Measurements from ENCODE around the gene CCDC73. TPM values are rescaled to one million over a fixed set of nuclear protein-coding genes. Genes with fewer than 3 reads are reported as not detected.
"Not testable (repeated sequence)": the region's sequence is repeated elsewhere in the genome, so short reads cannot be mapped to it uniquely, and the experiment has no call there.

CCDC73 gene
- total RNA-seq, 2 experiments from 2014 or later = not detected

DNA sequence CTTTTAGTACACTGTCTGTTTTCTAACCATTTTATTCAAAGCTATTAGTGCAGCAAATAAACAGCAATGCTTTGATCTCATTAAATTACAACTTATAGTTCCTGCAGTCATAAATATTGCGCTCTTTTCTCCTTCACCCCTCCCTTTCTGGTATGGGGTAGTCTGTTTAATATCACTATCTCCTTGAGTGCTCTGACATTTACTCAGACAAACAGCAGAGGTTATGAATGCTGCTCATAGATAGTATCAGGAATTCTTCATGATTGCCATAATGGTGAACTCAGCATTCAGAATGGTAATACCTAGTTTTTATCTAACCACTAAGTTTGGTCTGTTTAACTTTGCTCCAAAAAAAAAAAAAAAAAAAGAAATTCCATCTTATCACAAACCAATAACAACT is 123.4 kb downstream of the CCDC73 start:
- intact Hi-C loops (cut with micrococcal nuclease) = no loop called here
- ChIA-PET POLR2A (no interaction called here), CTCF (no interaction called here)
- Mint-ChIP-seq H3K27me3 (peaks cover 6% of the 10 kb centered on the region), H3K9me3 (peaks cover 2% of the 10 kb centered on the region), H3K4me1 (ENCODE audit: low read depth) (no peaks in the 10 kb centered on the region), H3K4me3 (no peak overlapping the region), H3K36me3 (no peaks in the 10 kb centered on the region), H3K27ac (no peak overlapping the region)
- no peak for DNase-seq

- Mint-ChIP-seq H3K4me1 (ENCODE audit: low read depth) (peaks cover 10% of the 10 kb centered on the region), H3K27me3 (peaks cover 25% of the 10 kb centered on the region), H3K9me3 (peaks cover 5% of the 10 kb centered on the region), H3K4me3 (no peak overlapping the region), H3K27ac (no peak overlapping the region), H3K36me3 (no peaks in the 10 kb centered on the region)
- POLR2A ChIA-PET = no interaction called here
- CTCF ChIA-PET = interaction anchor here (0.8 kb wide), 1 partner anchor 149 kb away, joined by 3 read pairs; no protein-coding TSS in a partner anchor
- no peak for DNase-seq
- intact Hi-C loops (cut with micrococcal nuclease) = loop anchor here (10.0 kb wide), 1 partner anchor 1005 kb away; no protein-coding TSS in a partner anchor
Measured at GRCh38 chr11:32659672-32660071, 134.8 kb downstream of the CCDC73 start.

- intact Hi-C loops (cut with micrococcal nuclease) = loop anchor here (10.0 kb wide), 1 partner anchor 1004 kb away; no protein-coding TSS in a partner anchor
- POLR2A ChIA-PET = no interaction called here
- H3K4me1 Mint-ChIP-seq (ENCODE audit: low read depth) = peaks cover 10% of the 10 kb centered on the region
- H3K4me3 Mint-ChIP-seq = no peak overlapping the region
- no peak for DNase-seq
- H3K36me3 Mint-ChIP-seq = no peaks in the 10 kb centered on the region
- peaks cover 19% of the 10 kb centered on the region for H3K27me3 Mint-ChIP-seq
- no peak overlapping the region for H3K27ac Mint-ChIP-seq
- H3K9me3 Mint-ChIP-seq = peaks cover 5% of the 10 kb centered on the region
- CTCF ChIA-PET = no interaction called here
Measured at GRCh38 chr11:32658639-32659406, 135.6 kb downstream of the CCDC73 start.

DNA sequence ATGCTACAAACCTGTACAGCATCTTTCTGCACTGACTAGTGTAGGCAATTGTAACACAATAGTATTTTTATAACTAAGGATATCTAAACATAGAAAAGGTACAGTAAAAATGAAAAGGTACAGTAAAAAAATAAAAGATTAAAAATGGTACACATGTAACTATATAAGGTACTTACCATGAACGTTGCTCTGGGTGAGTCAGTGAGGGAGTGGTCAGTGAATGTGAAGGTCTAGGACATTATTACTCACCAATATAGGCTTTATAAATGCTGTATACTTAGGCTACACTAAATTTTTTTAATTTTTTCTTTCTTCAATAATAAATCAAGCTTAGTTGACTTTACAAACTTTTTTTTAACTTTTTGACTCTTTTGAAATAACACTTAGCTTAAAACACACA is 150.9 kb downstream of the CCDC73 start:
- no peak overlapping the region for H3K27ac Mint-ChIP-seq
- H3K9me3 Mint-ChIP-seq = no peaks in the 10 kb centered on the region
- intact Hi-C loops (cut with micrococcal nuclease) = no loop called here
- H3K27me3 Mint-ChIP-seq = peaks cover 3% of the 10 kb centered on the region
- no peak overlapping the region for H3K4me3 Mint-ChIP-seq
- ChIA-PET POLR2A (no interaction called here), CTCF (interaction anchor here (0.6 kb wide), 1 partner anchor 84 kb away, joined by 3 read pairs; no protein-coding TSS in a partner anchor)
- no peaks in the 10 kb centered on the region for H3K4me1 Mint-ChIP-seq (ENCODE audit: low read depth)
- no peak for DNase-seq
- no peaks in the 10 kb centered on the region for H3K36me3 Mint-ChIP-seq

DNA sequence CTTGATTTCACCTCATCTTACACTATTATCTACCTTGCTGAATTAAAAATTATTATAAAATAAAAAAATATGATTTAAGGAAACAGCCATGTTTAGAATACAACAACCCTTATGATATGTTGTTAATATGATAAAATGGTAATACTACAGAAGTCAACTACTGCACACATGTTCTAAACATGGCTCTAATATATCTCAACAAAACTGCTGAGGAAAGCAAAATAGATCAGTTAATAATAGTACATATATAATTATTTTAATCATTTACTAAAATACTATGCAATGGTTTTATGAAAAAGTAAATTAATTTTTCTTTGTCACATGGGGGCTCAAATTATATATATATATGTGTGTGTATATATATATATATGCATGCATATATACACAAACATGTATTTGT is 153.1 kb downstream of the CCDC73 start:
- H3K4me1 Mint-ChIP-seq (ENCODE audit: low read depth) = no peaks in the 10 kb centered on the region
- peaks cover 7% of the 10 kb centered on the region for H3K27me3 Mint-ChIP-seq
- H3K27ac Mint-ChIP-seq = no peak overlapping the region
- ChIA-PET CTCF (interaction anchor here (1.2 kb wide), 1 partner anchor 318 kb away, joined by 4 read pairs; no protein-coding TSS in a partner anchor), POLR2A (no interaction called here)
- H3K9me3 Mint-ChIP-seq = no peaks in the 10 kb centered on the region
- intact Hi-C loops (cut with micrococcal nuclease) = no loop called here
- no peaks in the 10 kb centered on the region for H3K36me3 Mint-ChIP-seq
- H3K4me3 Mint-ChIP-seq = no peak overlapping the region
- DNase-seq = no peak

DNA sequence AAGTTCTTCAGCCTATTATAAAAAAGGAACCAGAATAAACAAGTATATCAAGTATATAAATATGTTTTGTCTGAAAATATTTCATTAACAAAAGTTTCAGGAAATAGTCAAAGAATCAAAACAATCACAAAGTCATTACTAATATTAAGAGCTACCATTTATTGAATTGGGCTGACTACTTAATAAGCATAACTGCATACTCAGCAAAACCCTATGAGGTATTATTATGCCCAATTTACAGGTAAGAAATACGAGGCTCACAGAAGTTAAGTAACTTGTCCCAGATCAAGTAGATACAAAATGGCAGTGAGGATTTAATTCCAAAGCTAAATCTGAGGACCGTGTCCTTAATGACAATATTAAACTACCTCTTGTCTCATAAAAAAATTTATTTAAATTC is 158.6 kb downstream of the CCDC73 start:
- CTCF ChIA-PET = no interaction called here

DNA sequence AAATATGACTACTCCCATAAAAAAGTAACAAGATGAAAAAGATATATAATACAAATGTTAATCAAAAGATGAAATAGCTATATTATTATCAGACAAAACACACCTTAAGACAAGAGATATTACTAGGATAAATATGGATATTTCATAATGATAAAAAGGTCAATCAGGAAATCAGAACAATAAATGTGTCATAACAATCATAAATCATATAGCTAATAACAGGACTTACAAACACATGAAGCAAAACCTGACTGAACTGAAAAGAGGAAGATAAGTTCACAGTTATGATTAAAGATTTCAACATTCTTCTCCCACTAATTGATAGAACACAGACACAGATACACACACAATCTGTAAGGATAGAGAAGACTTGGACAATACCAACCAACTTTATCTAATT is 163.6 kb downstream of the CCDC73 start:
- POLR2A ChIA-PET = no interaction called here
- no peaks in the 10 kb centered on the region for H3K9me3 Mint-ChIP-seq

More for the DNA sequence above, 158.6 kb downstream of the CCDC73 start:
- no peaks in the 10 kb centered on the region for H3K4me1 Mint-ChIP-seq (ENCODE audit: low read depth)
- peaks cover 13% of the 10 kb centered on the region for H3K27me3 Mint-ChIP-seq
- H3K4me3 Mint-ChIP-seq = no peak overlapping the region
- no peak for DNase-seq
- intact Hi-C loops (cut with micrococcal nuclease) = no loop called here
- H3K36me3 Mint-ChIP-seq = no peaks in the 10 kb centered on the region
- H3K27ac Mint-ChIP-seq = no peak overlapping the region
- POLR2A ChIA-PET = no interaction called here
- H3K9me3 Mint-ChIP-seq = no peaks in the 10 kb centered on the region

GRCh38 chr11:32616903-32617302 is 177.6 kb downstream of the CCDC73 start:
- intact Hi-C loops (cut with micrococcal nuclease) = loop anchor here (5.0 to 10.0 kb wide), 2 partner anchors 182 to 295 kb away; partner anchors contain the start of gene WT1
- peaks cover 4% of the 10 kb centered on the region for H3K9me3 Mint-ChIP-seq
- CTCF ChIA-PET = no interaction called here

More for the DNA sequence above, 163.6 kb downstream of the CCDC73 start:
- CTCF ChIA-PET = no interaction called here
- Mint-ChIP-seq H3K4me3 (no peak overlapping the region), H3K27ac (no peak overlapping the region), H3K36me3 (no peaks in the 10 kb centered on the region), H3K27me3 (peaks cover 19% of the 10 kb centered on the region), H3K4me1 (ENCODE audit: low read depth) (no peaks in the 10 kb centered on the region)
- intact Hi-C loops (cut with micrococcal nuclease) = no loop called here
- no peak for DNase-seq

DNA sequence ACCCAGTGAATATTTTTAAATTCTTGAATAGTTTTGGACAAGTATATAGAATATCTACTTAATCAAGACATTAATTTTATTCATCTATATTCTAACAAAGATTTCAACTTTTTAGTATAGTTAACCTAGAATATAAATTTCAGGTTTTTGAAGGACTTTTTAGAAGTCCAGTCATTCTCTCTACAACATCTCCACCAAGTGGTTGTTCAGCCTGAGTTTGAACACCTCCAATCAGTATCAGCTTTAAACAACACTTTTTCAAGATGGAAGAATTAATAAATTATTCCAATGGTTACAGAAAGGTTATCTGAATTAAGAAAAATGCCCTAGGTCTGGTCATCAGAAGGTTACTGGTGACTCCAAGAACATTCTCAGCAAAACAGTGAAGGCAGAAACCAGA is 179.0 kb downstream of the CCDC73 start:
- DNase-seq = no peak
- H3K9me3 Mint-ChIP-seq = no peaks in the 10 kb centered on the region
- no peak overlapping the region for H3K4me3 Mint-ChIP-seq
- intact Hi-C loops (cut with micrococcal nuclease) = loop anchor here (5.0 to 10.0 kb wide), 2 partner anchors 181 to 293 kb away; partner anchors contain the start of gene WT1
- no peak overlapping the region for H3K27ac Mint-ChIP-seq
- no peaks in the 10 kb centered on the region for H3K4me1 Mint-ChIP-seq (ENCODE audit: low read depth)
- H3K27me3 Mint-ChIP-seq = peaks cover 8% of the 10 kb centered on the region
- POLR2A ChIA-PET = no interaction called here
- CTCF ChIA-PET = interaction anchor here (0.8 to 1.1 kb wide), 4 partner anchors 223 to 317 kb away, joined by 3 read pairs; no protein-coding TSS in a partner anchor
- H3K36me3 Mint-ChIP-seq = peaks cover 2% of the 10 kb centered on the region

More at GRCh38 chr11:32616903-32617302, 177.6 kb downstream of the CCDC73 start:
- DNase-seq = no peak
- Mint-ChIP-seq H3K4me1 (ENCODE audit: low read depth) (no peaks in the 10 kb centered on the region), H3K36me3 (peaks cover 2% of the 10 kb centered on the region), H3K27ac (no peak overlapping the region), H3K4me3 (no peak overlapping the region), H3K27me3 (peaks cover 15% of the 10 kb centered on the region)
- POLR2A ChIA-PET = no interaction called here

GRCh38 chr11:32613500-32614151 is 180.8 kb downstream of the CCDC73 start:
- POLR2A ChIA-PET = no interaction called here
- intact Hi-C loops (cut with micrococcal nuclease) = loop anchor here (10.0 kb wide), 1 partner anchor 179 kb away; the partner anchor contains the start of gene WT1
- DNase-seq = no peak
- Mint-ChIP-seq H3K4me1 (ENCODE audit: low read depth) (no peaks in the 10 kb centered on the region), H3K36me3 (peaks cover 12% of the 10 kb centered on the region), H3K9me3 (peaks cover 6% of the 10 kb centered on the region), H3K4me3 (no peak overlapping the region), H3K27me3 (peaks cover under 1% of the 10 kb centered on the region), H3K27ac (no peak overlapping the region)
- CTCF ChIA-PET = no interaction called here

DNA sequence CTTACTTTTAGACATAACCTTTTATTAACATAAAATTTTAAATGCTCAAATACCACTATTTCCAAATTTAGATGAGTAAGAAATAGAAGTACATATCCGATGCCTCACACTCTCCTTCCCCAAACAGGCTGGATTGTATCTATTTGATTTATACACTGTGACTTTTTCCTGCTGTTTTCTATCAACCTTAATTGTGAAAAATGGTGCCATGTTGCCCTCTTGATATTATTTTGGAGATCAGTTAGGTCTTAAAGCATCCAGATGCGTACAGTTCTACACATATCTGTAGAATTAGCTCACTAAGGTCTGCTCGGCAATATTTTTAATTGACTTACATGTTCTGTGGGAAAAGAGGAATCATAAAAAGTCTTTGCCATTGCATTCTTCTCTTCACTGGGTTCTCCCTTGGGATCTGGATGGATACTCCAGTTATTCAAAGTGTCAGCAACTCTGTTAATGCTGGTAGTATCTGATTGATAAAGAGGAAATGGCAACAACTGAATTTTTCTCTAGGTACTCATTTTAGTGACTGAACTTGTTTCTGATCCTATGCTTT is 183.6 kb downstream of the CCDC73 start:
- DNase-seq = no peak
- ChIA-PET CTCF (no interaction called here), POLR2A (no interaction called here)

GRCh38 chr11:32608826-32609225 is 185.6 kb downstream of the CCDC73 start:
- intact Hi-C loops (cut with micrococcal nuclease); CTCF ChIA-PET; H3K27ac Mint-ChIP-seq: not testable (repeated sequence)

More for the DNA sequence above, 183.6 kb downstream of the CCDC73 start:
- Mint-ChIP-seq H3K36me3 (peaks cover 28% of the 10 kb centered on the region), H3K4me3 (no peak overlapping the region), H3K9me3 (peaks cover 14% of the 10 kb centered on the region), H3K4me1 (ENCODE audit: low read depth) (no peaks in the 10 kb centered on the region), H3K27ac (no peak overlapping the region), H3K27me3 (no peaks in the 10 kb centered on the region)
- intact Hi-C loops (cut with micrococcal nuclease) = loop anchor here (10.0 kb wide), 1 partner anchor 176 kb away; the partner anchor contains the start of gene WT1

More at GRCh38 chr11:32608826-32609225, 185.6 kb downstream of the CCDC73 start:
- H3K4me3 Mint-ChIP-seq; POLR2A ChIA-PET; H3K4me1 Mint-ChIP-seq (ENCODE audit: low read depth); H3K27me3 Mint-ChIP-seq; DNase-seq: not testable (repeated sequence)
- Mint-ChIP-seq H3K36me3 (peaks cover 42% of the 10 kb centered on the region), H3K9me3 (peaks cover 14% of the 10 kb centered on the region)

All from activated CD4-positive, alpha-beta memory T cell treated with anti-CD3 and anti-CD28 coated beads for 36 hours (primary cell).